Endothelial cell of umbilical vein (primary cell): ENCODE results near the gene SRM. TPM values are rescaled to one million over a fixed set of nuclear protein-coding genes. Genes with fewer than 3 reads are reported as not detected.

Experiments
- BruUV-seq: library from RNA; stranded (reverse); fragments of 400-500 nt; replicated peaks from 2 replicates; lab custom pipeline; 2021; lab: Mats Ljungman, UMichigan
- CTCF ChIA-PET: fragments of 300-600, 350-600 bp; sonication (Branson Sonifier 250); formaldehyde crosslinking; loops from one replicate; lab custom pipeline; 2021; ENCODE audit warnings: antibody characterized with exemption, inconsistent platforms; lab: Charles Lee
- POLR2A ChIA-PET: fragments of 300-600, 350-600 bp; sonication (Branson Sonifier 250); formaldehyde crosslinking; loops from one replicate; lab custom pipeline; 2021; ENCODE audit warnings: antibody characterized with exemption, inconsistent platforms; lab: Charles Lee
- DNase-seq: peaks from one replicate; pipeline ENCODE4 v3.0.0-alpha.2; 2011; ENCODE audit warnings: low read depth, low spot score
- FAIRE-seq: peaks from 2 replicates; lab custom pipeline; 2011; peaks lifted over from hg19 to GRCh38; lab: Jason Lieb, UNC
- H2AFZ ChIP-seq: 2 replicates; pipeline ENCODE4 v1.6.0; 2012; ENCODE audit warnings: low read depth, low read length, control low read depth, inconsistent platforms
- H3K27ac ChIP-seq: 2 replicates; pipeline ENCODE4 v1.5.1; 2011; ENCODE audit warnings: low read depth, mild to moderate bottlenecking, control low read depth, low read length, moderate library complexity; ENCODE audit not compliant: insufficient read depth
- H3K27me3 ChIP-seq, 2 experiments: 2 replicates each; pipeline versions ENCODE4 v1.6.0 to v1.6.1; 2011; ENCODE audit warnings: low read length in 2 of 2, mixed read lengths in 1 of 2; ENCODE audit not compliant: control insufficient read depth in 2 of 2, insufficient read depth in 2 of 2
- H3K36me3 ChIP-seq, 2 experiments: 2 replicates in 1 of 2; 3 replicates in 1 of 2; pipeline ENCODE4 v1.5.1; 2011; ENCODE audit warnings: low read length in 2 of 2, mild to moderate bottlenecking in 1 of 2, moderate library complexity in 1 of 2; ENCODE audit not compliant: control insufficient read depth in 2 of 2, insufficient read depth in 2 of 2; ENCODE audit errors: extremely low read depth in 1 of 2
- H3K4me1 ChIP-seq: 3 replicates; pipeline ENCODE4 v1.5.1; 2011; ENCODE audit warnings: mild to moderate bottlenecking, low read length; ENCODE audit not compliant: control insufficient read depth, insufficient read depth; ENCODE audit errors: extremely low read depth
- H3K4me2 ChIP-seq: 2 replicates; pipeline ENCODE4 v1.6.1; 2011; ENCODE audit warnings: low read length, control low read depth, mixed read lengths; ENCODE audit not compliant: insufficient read depth
- H3K4me3 ChIP-seq, 3 experiments: fragments of 200-600 bp in 1 of 3; sonication (generic), shearing (Covaris generic) in 1 of 3; replicated peaks in 1 of 3; 2 replicates each; pipeline ENCODE4 v1.5.1; 2011 to 2016; ENCODE audit warnings: control low read depth in 3 of 3, low read length in 3 of 3, mild to moderate bottlenecking in 2 of 3, inconsistent platforms in 1 of 3, low read depth in 1 of 3, moderate library complexity in 1 of 3; ENCODE audit not compliant: insufficient read depth in 1 of 3
- H3K79me2 ChIP-seq: 2 replicates; pipeline ENCODE4 v1.6.0; 2012; ENCODE audit warnings: low read length, inconsistent platforms; ENCODE audit not compliant: control insufficient read depth, insufficient read depth
- H3K9ac ChIP-seq: replicated peaks from 2 replicates; pipeline ENCODE3; 2011; ENCODE audit warnings: low read length, control low read depth; ENCODE audit not compliant: insufficient read depth; ENCODE audit errors: extremely low read depth
- H3K9me1 ChIP-seq: replicated peaks from 3 replicates; pipeline ENCODE4 v1.6.0; 2011; ENCODE audit warnings: mild to moderate bottlenecking, low read length; ENCODE audit not compliant: control insufficient read depth, insufficient read depth; ENCODE audit errors: extremely low read depth
- H3K9me3 ChIP-seq: replicated peaks from 2 replicates; pipeline ENCODE4 v1.5.1; 2012; ENCODE audit warnings: low read length, inconsistent platforms; ENCODE audit not compliant: control insufficient read depth, insufficient read depth
- H4K20me1 ChIP-seq: replicated peaks from 2 replicates; pipeline ENCODE3; 2011; ENCODE audit warnings: mild to moderate bottlenecking, low read length; ENCODE audit not compliant: control insufficient read depth, insufficient read depth; ENCODE audit errors: extremely low read depth
- CTCF ChIP-seq, 2 donors: IDR thresholded peaks; 1 replicate in 1 of 2; 2 replicates in 1 of 2; pipeline ENCODE4 v1.5.1; 2011; ENCODE audit warnings: low read length in 2 of 2, mild to moderate bottlenecking in 2 of 2, moderate library complexity in 2 of 2, control low read depth in 1 of 2, inconsistent platforms in 1 of 2, low read depth in 1 of 2; ENCODE audit not compliant: insufficient read depth in 1 of 2; ENCODE audit errors: extremely low read depth in 1 of 2
- EZH2 ChIP-seq: IDR thresholded peaks from 2 replicates; pipeline ENCODE4 v1.6.1; 2012; ENCODE audit warnings: borderline replicate concordance, low read depth, mild to moderate bottlenecking, moderate library complexity, low read length, inconsistent platforms; ENCODE audit not compliant: severe bottlenecking
- FOS ChIP-seq: IDR thresholded peaks from 2 replicates; pipeline ENCODE4 v1.6.1; 2011; ENCODE audit warnings: mild to moderate bottlenecking, low read length, moderate library complexity, borderline replicate concordance; ENCODE audit not compliant: insufficient read depth
- GATA2 ChIP-seq: IDR thresholded peaks from 2 replicates; pipeline ENCODE4 v1.7.0; 2011; ENCODE audit warnings: low read depth, mild to moderate bottlenecking, moderate library complexity, mixed read lengths, low read length; ENCODE audit not compliant: insufficient read length, insufficient read depth
- JUN ChIP-seq: IDR thresholded peaks from 2 replicates; pipeline ENCODE4 v1.6.1; 2011; ENCODE audit warnings: borderline replicate concordance, low read depth; ENCODE audit not compliant: insufficient read length, insufficient read depth
- MAX ChIP-seq: IDR thresholded peaks from 2 replicates; pipeline ENCODE4 v1.6.1; 2011; ENCODE audit not compliant: insufficient read depth, insufficient read length
- MYC ChIP-seq: IDR thresholded peaks from one replicate; pipeline ENCODE4 v1.6.1; 2011; ENCODE audit warnings: mild to moderate bottlenecking, low read depth, low read length
- POLR2A ChIP-seq: IDR thresholded peaks from 2 replicates; pipeline ENCODE4 v1.6.1; 2012; ENCODE audit warnings: low read depth, mild to moderate bottlenecking, control low read depth, low read length
- POLR2AphosphoS5 ChIP-seq: IDR thresholded peaks from 2 replicates; pipeline ENCODE4 v1.6.1; 2012; ENCODE audit warnings: low read depth, mild to moderate bottlenecking, control low read depth, low read length, moderate library complexity; ENCODE audit not compliant: insufficient read depth
- dilution Hi-C: fragments of 300-500 bp; cut with MboI; formaldehyde crosslinking; loops from one replicate; pipeline ENCODE4 v1.15.0; 2019; ENCODE audit warnings: low sequenced_read_pairs; ENCODE audit not compliant: extremely low pct_ligation_motif_present
- intact Hi-C: fragments of 100-400 bp; cut with micrococcal nuclease; formaldehyde crosslinking; loops from one replicate; pipeline ENCODE4 v1.10.0; 2022
- polyA plus RNA-seq, 4 experiments: library from polyadenylated mRNA; depleted of rRNA in 3 of 4; stranded (reverse) in 3 of 4; unstranded in 1 of 4; fragments of >200 nt; gene quantifications; 2 replicates each; pipeline versions ENCODE4 v1.2.1 to v1.2.3, GENCODE V29; 2011 to 2012; ENCODE audit warnings: missing spikeins in 1 of 4
- total RNA-seq: library from RNA; stranded (reverse); gene quantifications from 2 replicates; pipeline ENCODE4 v1.2.3, GENCODE V29; 2021

Gene SRM
- total and polyA plus RNA-seq, 2 donors (not counting 3 experiments of a cell fraction or from before 2014, with no cell fraction given): 81.3 to 172 TPM

GRCh38 chr1:11046625-11047365 is 13.0 kb downstream of the SRM start, which contains the start of gene MASP2:
MASP2 (minus strand) TSS chr1:11047239; CDS start chr1:11047207, 32 bp downstream.
- H3K4me2 ChIP-seq: no peak within 1 kb of the TSS
- FAIRE-seq (no peak), DNase-seq (no peak)
- no peak within 1 kb of the TSS for H2AFZ ChIP-seq
- H3K4me3 ChIP-seq: no peak within 1 kb of the TSS
- no TSS peak for BruUV-seq
- dilution Hi-C loops (no loop called here), intact Hi-C loops (no loop called here)
- H3K4me1 ChIP-seq: no peaks in the 10 kb centered on the region
- H3K9ac ChIP-seq: no peak within 1 kb of the TSS
- CTCF ChIA-PET: interaction anchor here (8.5 kb wide), 1 partner anchor 10 kb away, joined by 77 read pairs; no protein-coding TSS in a partner anchor
- POLR2A ChIA-PET: no interaction called here
- H3K27me3 ChIP-seq: no peaks in the 10 kb centered on the region
- H3K9me1 ChIP-seq: no peaks in the 10 kb centered on the region
- H4K20me1 ChIP-seq: no peaks in the 10 kb centered on the region
- no peak for TF ChIP-seq FOS
- H3K9me3 ChIP-seq: no peaks in the 10 kb centered on the region
- no peaks in the 10 kb centered on the region for H3K36me3 ChIP-seq
- no peaks in the 10 kb centered on the region for H3K79me2 ChIP-seq
- H3K27ac ChIP-seq: no peak within 1 kb of the TSS

- H3K27me3 ChIP-seq: no peaks in the 10 kb centered on the region
- no peaks in the 10 kb centered on the region for H3K79me2 ChIP-seq
- intact Hi-C loops: no loop called here
- BruUV-seq: no TSS peak
- H4K20me1 ChIP-seq: no peaks in the 10 kb centered on the region
- dilution Hi-C loops: no loop called here
- ChIA-PET POLR2A (no interaction called here), CTCF (interaction anchor here (1.0 to 8.5 kb wide), 2 partner anchors 9 to 599 kb away, joined by 4 to 77 read pairs; no protein-coding TSS in a partner anchor)
- no peak overlapping the region for H3K4me3 ChIP-seq
- no peak for FAIRE-seq
- no peak for DNase-seq
- no peak overlapping the region for H2AFZ ChIP-seq
- no peaks in the 10 kb centered on the region for H3K9me3 ChIP-seq
- no peaks in the 10 kb centered on the region for H3K36me3 ChIP-seq
- H3K9me1 ChIP-seq: no peaks in the 10 kb centered on the region
- H3K9ac ChIP-seq: no peak overlapping the region
- H3K4me2 ChIP-seq: no peak overlapping the region
- no peak overlapping the region for H3K27ac ChIP-seq
- no peaks in the 10 kb centered on the region for H3K4me1 ChIP-seq
- TF ChIP-seq JUN (no peak), EZH2 (no peak), MYC (no peak), CTCF (IDR thresholded peaks at IDR 0.05; ENCODE audit: extremely low read depth in 1 of 2, insufficient read depth in 1 of 2, low read depth in 1 of 2, low read length in 2 of 2) (no peak), POLR2AphosphoS5 (no peak), GATA2 (no peak), POLR2A (no peak), FOS (no peak), MAX (no peak)
Measured at GRCh38 chr1:11046270-11046566, 13.6 kb downstream of the SRM start.
